Subcutaneous adipose tissue (tissue), 4 donors: ENCODE data around the gene TCIRG1. TPM values are rescaled to one million over a fixed set of nuclear protein-coding genes. Genes with fewer than 3 reads are reported as not detected.

ENCODE experiments used
- total RNA-seq, 4 donors: library from RNA; depleted of rRNA; stranded (reverse); fragments of >200 nt; gene quantifications; one replicate each; pipeline ENCODE4 v1.1.0, GENCODE V29; 2016
- TF ChIP-seq, protein P1 (sequence below): fragments of 450-650 bp; IDR thresholded peaks from one replicate; pipeline ENCODE4 v1.5.1; 2016; ENCODE audit warnings: low read depth, mild to moderate bottlenecking, control low read depth, antibody characterized with exemption, moderate library complexity

TCIRG1 gene
- total RNA-seq, 4 donors from 2014 or later, result 56.4 to 145 (median 118) TPM

DNA sequence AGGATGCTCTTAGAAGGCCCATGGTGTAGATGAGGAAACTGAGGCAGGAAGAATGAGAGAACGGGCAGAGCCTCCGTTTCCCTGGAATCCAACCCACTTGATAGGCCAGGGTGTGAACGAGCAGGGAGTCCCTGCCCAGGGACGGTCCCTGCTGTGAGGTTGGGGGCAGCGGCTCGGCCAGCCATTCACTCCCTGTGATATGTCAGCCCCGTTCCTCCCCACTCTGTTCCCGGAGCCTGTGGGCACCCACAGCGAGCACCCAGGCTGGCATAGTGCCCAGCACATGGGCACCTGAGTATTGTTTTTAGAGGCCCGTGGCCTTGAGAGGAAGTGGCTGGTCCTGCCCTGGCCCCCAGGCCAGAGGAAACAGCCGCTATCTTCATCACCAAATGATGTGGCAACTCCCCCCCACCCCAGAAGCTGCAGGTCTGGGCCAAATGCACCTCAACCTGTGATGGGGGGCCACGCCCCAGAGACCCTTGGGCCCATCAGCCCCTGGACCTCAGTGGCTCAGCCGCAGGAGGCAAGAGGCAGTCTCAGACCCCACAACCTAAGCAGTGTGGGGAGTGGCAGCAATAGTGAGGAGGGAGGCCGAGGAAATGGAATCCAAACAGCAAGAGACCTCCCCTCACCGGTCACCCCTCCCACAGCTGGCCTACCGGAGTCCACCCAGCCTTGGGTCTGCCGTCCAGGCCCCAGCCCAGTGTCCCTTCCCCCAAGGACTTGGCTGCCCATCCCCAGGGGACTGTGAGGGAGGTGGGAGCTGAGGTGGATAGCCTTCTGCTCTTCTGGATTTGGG lies 26.6 kb upstream of the TCIRG1 start:
- TF ChIP-seq, protein P1, sequence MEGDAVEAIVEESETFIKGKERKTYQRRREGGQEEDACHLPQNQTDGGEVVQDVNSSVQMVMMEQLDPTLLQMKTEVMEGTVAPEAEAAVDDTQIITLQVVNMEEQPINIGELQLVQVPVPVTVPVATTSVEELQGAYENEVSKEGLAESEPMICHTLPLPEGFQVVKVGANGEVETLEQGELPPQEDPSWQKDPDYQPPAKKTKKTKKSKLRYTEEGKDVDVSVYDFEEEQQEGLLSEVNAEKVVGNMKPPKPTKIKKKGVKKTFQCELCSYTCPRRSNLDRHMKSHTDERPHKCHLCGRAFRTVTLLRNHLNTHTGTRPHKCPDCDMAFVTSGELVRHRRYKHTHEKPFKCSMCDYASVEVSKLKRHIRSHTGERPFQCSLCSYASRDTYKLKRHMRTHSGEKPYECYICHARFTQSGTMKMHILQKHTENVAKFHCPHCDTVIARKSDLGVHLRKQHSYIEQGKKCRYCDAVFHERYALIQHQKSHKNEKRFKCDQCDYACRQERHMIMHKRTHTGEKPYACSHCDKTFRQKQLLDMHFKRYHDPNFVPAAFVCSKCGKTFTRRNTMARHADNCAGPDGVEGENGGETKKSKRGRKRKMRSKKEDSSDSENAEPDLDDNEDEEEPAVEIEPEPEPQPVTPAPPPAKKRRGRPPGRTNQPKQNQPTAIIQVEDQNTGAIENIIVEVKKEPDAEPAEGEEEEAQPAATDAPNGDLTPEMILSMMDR, result no peak

DNA sequence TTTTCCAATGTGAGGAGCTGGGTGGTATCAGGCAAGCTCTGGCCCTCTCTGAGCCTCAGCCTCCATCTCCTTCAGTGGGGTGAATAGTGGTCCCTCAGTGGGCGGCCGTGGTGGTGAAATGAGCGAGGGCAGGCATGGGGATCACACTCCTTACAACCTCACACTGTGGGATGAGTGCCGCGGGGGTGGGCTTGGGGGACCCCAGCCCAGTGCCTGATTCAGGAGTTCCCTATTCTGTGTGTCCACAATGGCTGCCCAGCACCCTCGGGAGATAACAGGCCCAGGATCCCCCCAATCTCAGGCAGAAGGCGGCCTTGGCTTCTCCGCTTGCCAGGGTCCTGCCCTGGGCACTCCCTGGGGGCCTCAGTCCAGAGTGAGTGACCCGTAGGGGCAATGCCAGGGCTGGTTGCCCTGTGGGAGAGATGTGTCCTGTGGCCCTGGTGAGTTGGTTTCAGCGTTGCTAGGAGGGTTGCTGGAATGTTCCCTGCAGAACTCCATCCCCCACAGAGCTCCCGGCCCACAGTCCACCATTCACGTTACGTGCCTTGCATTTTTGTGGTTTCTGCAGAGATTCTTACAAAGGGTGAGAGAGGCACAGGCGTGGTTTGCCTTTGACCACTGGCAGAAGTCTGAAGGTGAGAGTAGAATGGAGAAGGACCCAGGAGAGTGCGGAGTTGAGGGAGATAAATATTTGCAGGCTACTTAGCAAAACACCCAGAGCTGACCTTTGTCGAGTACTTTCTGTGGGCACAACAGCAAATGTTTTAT lies 25.8 kb upstream of the TCIRG1 start:
- TF ChIP-seq, protein P1, result no peak

DNA sequence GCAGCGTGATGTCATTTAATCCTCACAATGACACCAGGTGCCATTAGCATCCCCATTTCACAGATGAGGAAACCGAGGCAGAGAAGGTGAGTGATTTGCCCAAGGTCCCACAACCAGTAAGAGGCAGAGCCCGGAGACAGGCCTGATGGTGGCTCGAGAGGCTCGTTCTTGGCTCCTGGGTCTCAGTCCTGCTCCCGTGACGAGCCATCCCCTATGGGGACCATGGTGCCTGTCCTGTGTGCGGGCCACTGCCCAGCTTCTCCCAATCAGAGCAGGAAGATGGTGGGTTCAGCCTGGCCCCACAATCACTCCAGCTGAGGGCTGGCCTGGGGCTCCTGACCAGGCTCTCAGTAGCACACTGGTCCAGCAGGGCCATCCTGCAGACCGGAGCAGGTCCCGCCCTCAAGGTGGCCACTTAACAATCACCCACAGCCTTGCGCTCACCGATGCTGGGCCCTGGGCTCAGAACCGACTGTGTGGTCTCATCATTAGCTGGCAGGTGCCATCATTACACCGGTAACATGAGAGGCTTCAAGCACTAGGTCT lies 25.1 kb upstream of the TCIRG1 start:
- TF ChIP-seq, protein P1, result no peak

DNA sequence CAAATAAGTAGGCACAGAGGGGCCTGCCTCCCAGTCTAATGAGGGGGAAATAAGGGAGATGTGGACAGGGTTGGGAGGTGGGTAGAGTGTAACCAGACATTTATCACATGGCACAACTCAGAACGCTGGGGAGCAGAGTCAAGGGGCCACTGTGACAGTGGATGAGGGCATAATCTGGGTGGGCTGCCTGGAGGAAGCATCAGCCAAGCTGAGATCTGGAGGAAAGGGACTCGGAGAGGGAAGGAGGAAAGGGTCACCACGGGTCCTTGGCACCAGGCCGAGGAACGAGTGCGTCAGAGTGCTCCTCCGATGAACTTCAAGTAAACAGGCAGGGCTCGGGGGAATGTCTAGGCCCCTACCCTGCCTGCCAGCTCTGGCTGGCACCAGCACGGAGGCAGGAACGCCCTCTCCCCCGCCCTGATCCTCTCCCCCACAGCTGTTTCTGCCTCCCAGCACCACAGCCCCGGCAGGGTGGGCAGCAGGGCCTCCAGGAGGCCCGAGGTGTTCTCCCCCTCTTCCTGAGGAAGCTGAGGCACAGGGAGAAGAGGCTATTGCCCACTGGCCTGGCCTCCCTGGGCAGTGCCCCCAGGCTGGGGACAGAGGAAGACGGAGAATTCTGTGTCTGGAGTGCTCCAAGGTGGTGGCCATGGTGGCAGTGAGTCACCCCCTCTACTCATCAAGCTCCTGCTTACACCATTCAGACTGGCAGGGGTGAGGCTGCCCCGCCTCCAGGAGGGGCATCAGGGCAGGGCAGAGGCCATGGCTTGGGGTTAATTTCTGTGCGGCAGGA lies 24.5 kb upstream of the TCIRG1 start:
- TF ChIP-seq, protein P1, result no peak

DNA sequence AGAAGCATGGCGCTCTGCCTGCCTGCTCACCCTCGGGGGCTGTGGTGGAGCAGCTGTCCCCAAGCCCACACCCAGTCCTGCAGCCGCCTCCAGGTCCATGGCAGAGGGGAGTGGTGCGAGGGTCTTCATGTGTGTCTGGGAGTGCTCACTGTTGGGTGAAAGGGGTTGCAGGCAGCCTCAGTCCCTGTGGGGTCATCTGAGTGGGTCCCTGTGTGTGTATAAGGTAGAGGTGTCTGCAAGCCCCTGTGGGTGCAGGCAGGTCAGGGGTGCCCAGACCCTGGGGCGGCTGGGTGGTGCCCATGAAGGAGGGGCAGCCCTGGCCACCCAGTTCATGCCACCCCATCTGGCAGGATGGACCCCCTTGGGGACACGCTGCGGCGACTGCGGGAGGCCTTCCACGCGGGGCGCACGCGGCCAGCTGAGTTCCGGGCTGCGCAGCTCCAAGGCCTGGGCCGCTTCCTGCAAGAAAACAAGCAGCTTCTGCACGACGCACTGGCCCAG lies 23.8 kb upstream of the TCIRG1 start:
- TF ChIP-seq, protein P1, result no peak

DNA sequence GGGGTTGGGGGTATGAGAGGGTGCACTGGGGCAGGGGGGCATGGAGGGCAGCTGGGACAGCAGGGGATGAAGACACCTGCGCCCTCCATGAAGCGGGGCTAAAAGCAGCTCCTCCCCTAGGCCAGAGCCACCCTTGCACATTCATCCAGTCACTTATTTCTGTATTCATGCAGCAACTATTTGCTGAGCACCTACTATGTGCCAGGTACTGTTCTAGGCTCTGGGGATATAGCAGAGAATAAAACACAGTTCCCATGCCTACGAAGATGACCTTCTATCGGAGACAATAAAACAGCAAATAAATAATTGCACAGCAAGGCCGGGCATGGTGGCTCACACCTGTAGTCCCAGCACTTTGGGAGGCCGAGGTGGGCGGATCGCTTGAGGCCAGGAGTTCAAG lies 23.4 kb upstream of the TCIRG1 start:
- TF ChIP-seq, protein P1, result no peak
